ENCODE results near the gene RAB36. TPM values are rescaled to one million over a fixed set of nuclear protein-coding genes. Genes with fewer than 3 reads are reported as not detected.

RAB36 gene
- total and polyA plus RNA-seq, 9 donors, result 3.9 to 18.7 (median 6.3) TPM

DNA sequence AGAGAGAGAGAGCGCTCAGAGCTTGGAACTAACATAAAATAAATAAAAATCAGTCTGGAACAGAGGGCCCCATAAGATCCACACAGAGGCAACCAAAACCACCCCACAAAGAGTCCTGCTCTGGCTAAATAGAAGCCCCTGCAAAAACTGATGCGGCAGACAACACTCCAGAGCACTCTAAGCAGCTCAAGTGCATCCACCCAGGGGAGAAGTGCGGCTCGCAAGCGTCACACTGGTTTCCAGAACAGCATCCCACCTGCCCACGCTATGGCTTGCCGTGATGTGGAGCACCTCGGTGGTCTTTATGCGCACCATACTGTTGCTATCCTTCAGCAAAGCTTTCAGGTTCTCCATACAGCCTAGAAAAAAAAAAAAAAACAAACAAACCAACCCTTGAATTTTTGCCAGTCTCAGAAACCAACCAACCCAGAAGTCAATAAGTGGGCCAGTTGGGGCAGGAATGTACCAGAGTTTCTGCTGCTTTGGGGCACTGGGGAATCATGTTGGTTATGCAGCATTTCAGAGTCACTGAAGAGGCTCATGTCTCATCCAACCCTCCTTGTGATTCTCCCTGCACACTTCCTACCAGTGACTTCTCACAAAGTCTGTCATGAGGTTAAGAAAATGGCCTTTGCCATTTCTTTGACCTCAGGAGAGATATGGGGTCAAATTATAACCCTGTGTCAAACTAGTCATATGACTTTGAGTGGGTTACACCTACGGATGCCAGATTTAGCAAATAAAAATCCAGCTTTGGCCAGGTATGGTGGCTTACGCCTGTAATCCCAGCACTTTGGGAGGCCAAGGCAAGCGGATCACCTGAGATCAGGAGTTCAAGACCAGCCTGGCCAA is 6.5 kb upstream of the RAB36 start:
- peaks cover 4% of the 10 kb centered on the region for H3K4me1 ChIP-seq (ENCODE audit: insufficient read depth)
- H3K36me3 ChIP-seq, result no peaks in the 10 kb centered on the region
- H3K4me3 ChIP-seq, result no peak overlapping the region
- no peaks in the 10 kb centered on the region for H3K27me3 ChIP-seq
- TF ChIP-seq POLR2A (IDR thresholded peaks at IDR 0.05) (no peak), EP300 (IDR thresholded peaks at IDR 0.05) (no peak)
- TF ChIP-seq, protein P1, sequence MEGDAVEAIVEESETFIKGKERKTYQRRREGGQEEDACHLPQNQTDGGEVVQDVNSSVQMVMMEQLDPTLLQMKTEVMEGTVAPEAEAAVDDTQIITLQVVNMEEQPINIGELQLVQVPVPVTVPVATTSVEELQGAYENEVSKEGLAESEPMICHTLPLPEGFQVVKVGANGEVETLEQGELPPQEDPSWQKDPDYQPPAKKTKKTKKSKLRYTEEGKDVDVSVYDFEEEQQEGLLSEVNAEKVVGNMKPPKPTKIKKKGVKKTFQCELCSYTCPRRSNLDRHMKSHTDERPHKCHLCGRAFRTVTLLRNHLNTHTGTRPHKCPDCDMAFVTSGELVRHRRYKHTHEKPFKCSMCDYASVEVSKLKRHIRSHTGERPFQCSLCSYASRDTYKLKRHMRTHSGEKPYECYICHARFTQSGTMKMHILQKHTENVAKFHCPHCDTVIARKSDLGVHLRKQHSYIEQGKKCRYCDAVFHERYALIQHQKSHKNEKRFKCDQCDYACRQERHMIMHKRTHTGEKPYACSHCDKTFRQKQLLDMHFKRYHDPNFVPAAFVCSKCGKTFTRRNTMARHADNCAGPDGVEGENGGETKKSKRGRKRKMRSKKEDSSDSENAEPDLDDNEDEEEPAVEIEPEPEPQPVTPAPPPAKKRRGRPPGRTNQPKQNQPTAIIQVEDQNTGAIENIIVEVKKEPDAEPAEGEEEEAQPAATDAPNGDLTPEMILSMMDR (IDR thresholded peaks at IDR 0.05), result no peak
- intact Hi-C loops (cut with DNase I), result no loop called here
- 91 to 95% (median 91%) methylated on average over 12 of the region's 12 CpGs for WGBS, 3 donors
- no peaks in the 10 kb centered on the region for H3K9me3 ChIP-seq
- no peak overlapping the region for H3K27ac ChIP-seq
- no peak for DNase-seq

DNA sequence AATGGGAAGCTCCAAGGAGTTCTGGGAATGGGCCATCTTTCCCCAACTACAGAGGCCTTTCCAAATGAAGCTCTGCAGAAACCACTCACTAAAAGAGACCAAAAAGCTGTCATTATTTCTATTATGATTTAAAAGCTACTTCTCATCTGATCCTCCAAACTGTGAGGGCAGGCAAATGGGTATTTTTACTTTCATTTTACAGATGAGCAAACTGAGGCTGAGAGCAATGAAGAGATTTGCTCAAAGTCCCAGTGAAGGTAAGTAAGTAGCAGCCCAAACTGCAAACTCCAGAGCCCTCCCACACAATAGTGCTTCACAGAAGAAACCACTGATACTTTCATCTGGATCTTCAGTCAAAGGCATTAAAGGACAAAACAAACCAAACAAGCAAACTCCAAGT is 4.9 kb upstream of the RAB36 start:
- Histone ChIP-seq H3K9me3 (no peaks in the 10 kb centered on the region), H3K36me3 (no peaks in the 10 kb centered on the region), H3K27me3 (no peaks in the 10 kb centered on the region), H3K27ac (no peak overlapping the region), H3K4me3 (no peak overlapping the region), H3K4me1 (ENCODE audit: insufficient read depth) (peaks cover 4% of the 10 kb centered on the region)
- DNase-seq, result no peak
- intact Hi-C loops (cut with DNase I), result no loop called here
- TF ChIP-seq POLR2A (IDR thresholded peaks at IDR 0.05) (no peak), EP300 (IDR thresholded peaks at IDR 0.05) (no peak)
- TF ChIP-seq, protein P1 (IDR thresholded peaks at IDR 0.05), result no peak

- Histone ChIP-seq H3K27ac (no peak overlapping the region), H3K36me3 (no peaks in the 10 kb centered on the region), H3K4me3 (no peak overlapping the region), H3K4me1 (ENCODE audit: insufficient read depth) (peaks cover 4% of the 10 kb centered on the region), H3K27me3 (no peaks in the 10 kb centered on the region), H3K9me3 (no peaks in the 10 kb centered on the region)
- intact Hi-C loops (cut with DNase I), result no loop called here
- WGBS, 3 donors, result 65 to 74% (median 70%) methylated on average over 9 of the region's 9 CpGs
- TF ChIP-seq EP300 (IDR thresholded peaks at IDR 0.05) (no peak), POLR2A (IDR thresholded peaks at IDR 0.05) (no peak)
- TF ChIP-seq, protein P1 (IDR thresholded peaks at IDR 0.05), result no peak
- DNase-seq, result peak in 1 of 5 donors; percentile 26
Measured at GRCh38 chr22:23142546-23143105, 2.7 kb upstream of the RAB36 start.

- Histone ChIP-seq H3K4me3 (no peak overlapping the region), H3K9me3 (no peaks in the 10 kb centered on the region), H3K4me1 (ENCODE audit: insufficient read depth) (peaks cover 4% of the 10 kb centered on the region), H3K36me3 (no peaks in the 10 kb centered on the region), H3K27me3 (no peaks in the 10 kb centered on the region), H3K27ac (no peak overlapping the region)
- intact Hi-C loops (cut with DNase I), result no loop called here
- no peak for DNase-seq
- WGBS, 3 donors, result 93 to 97% (median 95%) methylated on average over 1 of the region's 1 CpG
- TF ChIP-seq, protein P1 (IDR thresholded peaks at IDR 0.05), result no peak
- TF ChIP-seq EP300 (IDR thresholded peaks at IDR 0.05) (no peak), POLR2A (IDR thresholded peaks at IDR 0.05) (no peak)
Measured at GRCh38 chr22:23143119-23143518, 2.2 kb upstream of the RAB36 start.

Data from ovary (tissue), 9 donors.